ENCODE results near the gene LCAT.
"Not testable (repeated sequence)": the region's sequence is repeated elsewhere in the genome, so short reads cannot be mapped to it uniquely, and the experiment has no call there.

LCAT gene

GRCh38 chr16:67982011-67982696, 38.2 kb upstream of the LCAT start:
- no peak overlapping the region for H3K4me3 ChIP-seq (ENCODE audit: insufficient read depth, low read depth, low read length)
- no peaks in the 10 kb centered on the region for H3K4me1 ChIP-seq (ENCODE audit: control insufficient read depth, insufficient read depth, low read length)
- H3K9me3 ChIP-seq (ENCODE audit: control insufficient read depth, low read length) = no peaks in the 10 kb centered on the region
- 95 to 96% methylated on average over 46 to 49 of the region's 49 CpGs for WGBS, 2 experiments
- no peaks in the 10 kb centered on the region for H3K27me3 ChIP-seq (ENCODE audit: control insufficient read depth, insufficient read depth, low read length, poor library complexity, severe bottlenecking)
- no peaks in the 10 kb centered on the region for H3K36me3 ChIP-seq (ENCODE audit: control insufficient read depth, insufficient read depth, low read length)
- no peak overlapping the region for H3K27ac ChIP-seq (ENCODE audit: insufficient read depth, low read depth, low read length, poor library complexity, severe bottlenecking)

GRCh38 chr16:67979955-67980678, 36.2 kb upstream of the LCAT start, which contains the start of gene DPEP3:
DPEP3 (minus strand) TSS chr16:67980499; CDS start chr16:67980380, 119 bp downstream.
- Histone ChIP-seq H3K4me3 (ENCODE audit: insufficient read depth, low read depth, low read length) (no peak within 1 kb of the TSS), H3K9me3 (ENCODE audit: control insufficient read depth, low read length) (no peaks in the 10 kb centered on the region), H3K4me1 (ENCODE audit: control insufficient read depth, insufficient read depth, low read length) (no peaks in the 10 kb centered on the region), H3K27ac (ENCODE audit: insufficient read depth, low read depth, low read length, poor library complexity, severe bottlenecking) (no peak within 1 kb of the TSS), H3K27me3 (ENCODE audit: control insufficient read depth, insufficient read depth, low read length, poor library complexity, severe bottlenecking) (no peaks in the 10 kb centered on the region), H3K36me3 (ENCODE audit: control insufficient read depth, insufficient read depth, low read length) (no peaks in the 10 kb centered on the region)
- 93 to 94% methylated on average over 62 of the region's 62 CpGs for WGBS, 2 experiments

GRCh38 chr16:67977469-67978227, 33.7 kb upstream of the LCAT start:
- Histone ChIP-seq H3K4me1 (ENCODE audit: control insufficient read depth, insufficient read depth, low read length) (no peaks in the 10 kb centered on the region), H3K27ac (ENCODE audit: insufficient read depth, low read depth, low read length, poor library complexity, severe bottlenecking) (no peak overlapping the region), H3K27me3 (ENCODE audit: control insufficient read depth, insufficient read depth, low read length, poor library complexity, severe bottlenecking) (no peaks in the 10 kb centered on the region), H3K36me3 (ENCODE audit: control insufficient read depth, insufficient read depth, low read length) (no peaks in the 10 kb centered on the region), H3K9me3 (ENCODE audit: control insufficient read depth, low read length) (no peaks in the 10 kb centered on the region), H3K4me3 (ENCODE audit: insufficient read depth, low read depth, low read length) (no peak overlapping the region)
- 83 to 85% methylated on average over 9 of the region's 9 CpGs for WGBS, 2 experiments

- no peaks in the 10 kb centered on the region for H3K9me3 ChIP-seq (ENCODE audit: control insufficient read depth, low read length)
- no peak overlapping the region for H3K4me3 ChIP-seq (ENCODE audit: insufficient read depth, low read depth, low read length)
- H3K27ac ChIP-seq (ENCODE audit: insufficient read depth, low read depth, low read length, poor library complexity, severe bottlenecking) = no peak overlapping the region
- no peaks in the 10 kb centered on the region for H3K4me1 ChIP-seq (ENCODE audit: control insufficient read depth, insufficient read depth, low read length)
- no peaks in the 10 kb centered on the region for H3K27me3 ChIP-seq (ENCODE audit: control insufficient read depth, insufficient read depth, low read length, poor library complexity, severe bottlenecking)
- no peaks in the 10 kb centered on the region for H3K36me3 ChIP-seq (ENCODE audit: control insufficient read depth, insufficient read depth, low read length)
- WGBS, 2 experiments = 74 to 78% methylated on average over 5 of the region's 5 CpGs
These were observed 33.1 kb upstream of the LCAT start for GRCh38 chr16:67977005-67977404.

GRCh38 chr16:67976205-67976604, 32.3 kb upstream of the LCAT start:
- H3K27me3 ChIP-seq (ENCODE audit: control insufficient read depth, insufficient read depth, low read length, poor library complexity, severe bottlenecking) = no peaks in the 10 kb centered on the region
- H3K4me3 ChIP-seq (ENCODE audit: insufficient read depth, low read depth, low read length) = no peak overlapping the region
- no peaks in the 10 kb centered on the region for H3K4me1 ChIP-seq (ENCODE audit: control insufficient read depth, insufficient read depth, low read length)
- no peaks in the 10 kb centered on the region for H3K9me3 ChIP-seq (ENCODE audit: control insufficient read depth, low read length)
- WGBS, 2 experiments = 90 to 92% methylated on average over 2 of the region's 2 CpGs
- no peak overlapping the region for H3K27ac ChIP-seq (ENCODE audit: insufficient read depth, low read depth, low read length, poor library complexity, severe bottlenecking)
- H3K36me3 ChIP-seq (ENCODE audit: control insufficient read depth, insufficient read depth, low read length) = no peaks in the 10 kb centered on the region

- no peaks in the 10 kb centered on the region for H3K9me3 ChIP-seq (ENCODE audit: control insufficient read depth, low read length)
- no peaks in the 10 kb centered on the region for H3K27me3 ChIP-seq (ENCODE audit: control insufficient read depth, insufficient read depth, low read length, poor library complexity, severe bottlenecking)
- 89 to 91% methylated on average over 14 of the region's 14 CpGs for WGBS, 2 experiments
- H3K36me3 ChIP-seq (ENCODE audit: control insufficient read depth, insufficient read depth, low read length) = no peaks in the 10 kb centered on the region
- H3K4me3 ChIP-seq (ENCODE audit: insufficient read depth, low read depth, low read length) = no peak overlapping the region
- H3K27ac ChIP-seq (ENCODE audit: insufficient read depth, low read depth, low read length, poor library complexity, severe bottlenecking) = no peak overlapping the region
- no peaks in the 10 kb centered on the region for H3K4me1 ChIP-seq (ENCODE audit: control insufficient read depth, insufficient read depth, low read length)
These were observed 31.6 kb upstream of the LCAT start for GRCh38 chr16:67975321-67976105.

- 88 to 91% methylated on average over 7 of the region's 7 CpGs for WGBS, 2 experiments
- H3K36me3 ChIP-seq (ENCODE audit: control insufficient read depth, insufficient read depth, low read length); H3K27ac ChIP-seq (ENCODE audit: insufficient read depth, low read depth, low read length, poor library complexity, severe bottlenecking); H3K9me3 ChIP-seq (ENCODE audit: control insufficient read depth, low read length); H3K4me3 ChIP-seq (ENCODE audit: insufficient read depth, low read depth, low read length); H3K4me1 ChIP-seq (ENCODE audit: control insufficient read depth, insufficient read depth, low read length): not testable (repeated sequence)
- H3K27me3 ChIP-seq (ENCODE audit: control insufficient read depth, insufficient read depth, low read length, poor library complexity, severe bottlenecking) = peaks cover 18% of the 10 kb centered on the region
These were observed 28.4 kb upstream of the LCAT start for GRCh38 chr16:67972285-67972684.

- H3K4me1 ChIP-seq (ENCODE audit: control insufficient read depth, insufficient read depth, low read length) = peaks cover 10% of the 10 kb centered on the region
- 93 to 94% methylated on average over 9 of the region's 9 CpGs for whole genome bisulfite sequencing, 2 experiments
- H3K27ac ChIP-seq (ENCODE audit: insufficient read depth, low read depth, low read length, poor library complexity, severe bottlenecking) = no peak overlapping the region
- no peaks in the 10 kb centered on the region for H3K36me3 ChIP-seq (ENCODE audit: control insufficient read depth, insufficient read depth, low read length)
- H3K4me3 ChIP-seq (ENCODE audit: insufficient read depth, low read depth, low read length) = no peak overlapping the region
- no peaks in the 10 kb centered on the region for H3K9me3 ChIP-seq (ENCODE audit: control insufficient read depth, low read length)
- peaks cover 21% of the 10 kb centered on the region for H3K27me3 ChIP-seq (ENCODE audit: control insufficient read depth, insufficient read depth, low read length, poor library complexity, severe bottlenecking)
These were observed 27.2 kb upstream of the LCAT start for GRCh38 chr16:67971111-67971510.

- Histone ChIP-seq H3K36me3 (ENCODE audit: control insufficient read depth, insufficient read depth, low read length) (no peaks in the 10 kb centered on the region), H3K4me1 (ENCODE audit: control insufficient read depth, insufficient read depth, low read length) (peaks cover 13% of the 10 kb centered on the region), H3K27me3 (ENCODE audit: control insufficient read depth, insufficient read depth, low read length, poor library complexity, severe bottlenecking) (peaks cover 21% of the 10 kb centered on the region), H3K9me3 (ENCODE audit: control insufficient read depth, low read length) (no peaks in the 10 kb centered on the region), H3K4me3 (ENCODE audit: insufficient read depth, low read depth, low read length) (no peak overlapping the region), H3K27ac (ENCODE audit: insufficient read depth, low read depth, low read length, poor library complexity, severe bottlenecking) (no peak overlapping the region)
- 81 to 82% methylated on average over 40 of the region's 40 CpGs for WGBS, 2 experiments
These were observed 25.5 kb upstream of the LCAT start for GRCh38 chr16:67969254-67970039.

Data from ectodermal cell (in vitro differentiated cells).